Tongue (tissue), 2 donors: ENCODE measurements around the gene HTR1D. TPM values are rescaled to one million over a fixed set of nuclear protein-coding genes. Genes with fewer than 3 reads are reported as not detected.

Experiments
- DNase-seq: peaks from one replicate; pipeline ENCODE4 v3.0.0-alpha.2; 2015
- total RNA-seq: library from RNA; depleted of rRNA; stranded (reverse); fragments of >200 nt; gene quantifications from one replicate; pipeline ENCODE4 v1.2.3, GENCODE V29; 2014

The HTR1D gene
- total RNA-seq, 1 donor from 2014 or later: not detected

- peak; percentile 81 for DNase-seq
These were observed 32.9 kb downstream of the HTR1D start for GRCh38 chr1:23184212-23184934.

- no peak for DNase-seq
These were observed 37.4 kb downstream of the HTR1D start for GRCh38 chr1:23179862-23180261.

DNA sequence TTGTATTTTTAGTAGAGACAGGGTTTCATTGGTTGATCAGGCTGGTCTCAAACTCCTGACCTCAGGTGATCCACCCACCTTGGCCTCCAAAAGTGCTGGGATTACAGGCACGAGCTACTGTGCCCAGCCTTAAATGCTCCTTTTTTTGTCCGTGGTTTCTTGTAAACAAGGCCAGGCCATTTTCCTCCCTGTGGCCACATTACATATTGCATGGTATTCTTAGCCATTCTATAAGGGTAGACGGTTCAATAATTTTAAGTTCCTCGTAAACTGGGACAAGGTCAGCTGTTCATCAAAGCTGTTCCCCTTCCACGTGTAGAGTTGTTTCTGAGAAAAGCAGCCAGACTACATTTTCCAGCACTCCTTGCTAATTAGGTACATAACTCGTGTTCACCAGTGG is 38.4 kb downstream of the HTR1D start:
- DNase-seq: no peak

DNA sequence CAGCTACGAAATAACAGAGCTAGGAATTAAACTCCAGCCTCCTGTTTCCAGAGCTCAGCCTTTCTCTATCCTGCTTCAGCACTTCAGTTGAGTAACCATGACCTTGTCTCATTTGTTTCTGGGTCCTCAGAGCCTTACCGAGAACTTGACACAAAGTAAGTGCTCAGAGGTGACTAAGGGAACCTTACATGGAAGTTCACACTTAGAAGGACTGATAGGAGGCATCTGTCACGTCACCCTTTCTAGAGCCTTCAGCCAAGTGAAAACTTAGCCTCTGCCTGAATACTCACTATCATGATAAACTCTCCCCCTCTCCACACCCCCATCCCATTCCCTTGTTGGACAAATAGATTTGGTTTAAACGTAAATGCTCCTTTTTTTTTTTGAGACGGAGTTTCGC is 38.9 kb downstream of the HTR1D start:
- DNase-seq: no peak

DNA sequence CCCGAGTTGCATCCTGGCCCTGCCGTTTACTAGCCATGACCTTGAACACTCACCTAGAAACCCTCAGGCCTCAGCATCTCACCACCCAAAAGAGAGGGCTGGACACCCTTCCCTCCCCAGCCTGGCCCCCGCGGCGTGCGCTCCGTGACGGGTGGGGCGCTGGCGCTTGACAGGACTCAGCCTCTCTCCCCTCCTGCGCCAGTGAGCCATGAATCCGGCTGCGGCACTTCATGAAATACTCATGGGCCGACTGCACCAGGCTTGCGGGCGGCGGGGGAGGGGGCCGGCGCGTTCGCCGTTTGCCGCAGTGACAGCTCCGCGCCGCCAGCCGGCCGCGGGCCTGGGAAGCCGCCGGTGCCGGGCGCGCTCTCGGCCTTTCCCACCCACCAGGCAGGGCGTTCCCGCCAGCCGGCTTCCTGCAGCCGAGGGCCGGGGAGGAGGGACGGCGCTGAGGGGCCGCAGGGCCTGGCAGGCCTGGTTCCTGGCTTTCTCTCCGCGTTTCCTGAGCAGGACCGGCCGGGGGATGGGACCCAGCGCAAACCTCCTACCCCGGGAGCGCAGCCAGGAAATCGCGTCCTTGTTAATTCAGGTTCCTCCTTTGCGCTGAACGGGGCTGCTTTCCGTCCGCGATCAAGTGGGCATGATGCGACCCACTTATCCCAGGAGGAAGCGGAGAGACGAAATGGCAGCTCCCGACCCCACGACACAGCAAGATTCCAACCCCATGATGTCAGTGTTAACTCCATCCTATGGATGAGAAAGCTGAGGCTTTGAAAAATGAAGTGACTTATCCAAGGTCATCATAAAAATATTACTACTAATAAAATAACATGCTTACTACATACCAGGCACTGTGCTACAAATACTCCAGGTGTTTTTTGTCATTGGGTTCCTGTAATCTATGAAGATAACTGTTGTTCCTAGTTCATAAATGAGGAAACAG is 39.6 kb downstream of the HTR1D start:
- peak; percentile 83 for DNase-seq

DNA sequence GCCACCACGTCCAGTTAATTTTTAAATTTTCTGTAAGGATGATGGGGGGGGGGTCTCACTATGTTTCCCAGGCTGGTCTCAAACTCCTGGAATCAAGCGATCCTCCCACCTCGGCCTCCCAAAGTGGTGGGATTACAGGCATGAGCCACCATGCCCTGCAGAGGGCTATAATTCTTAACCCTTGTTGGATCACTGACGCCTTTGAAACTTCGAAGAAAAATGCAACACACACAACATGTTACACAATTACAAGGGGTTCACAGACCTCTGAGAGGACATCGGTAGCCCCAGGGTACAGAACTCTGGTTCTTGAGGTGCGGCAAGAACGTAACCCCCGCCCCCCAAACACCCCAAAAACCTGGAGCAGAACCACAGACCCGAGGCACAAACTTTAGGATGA is 40.3 kb downstream of the HTR1D start:
- DNase-seq: no peak

- DNase-seq: no peak
These were observed 42.7 kb downstream of the HTR1D start for GRCh38 chr1:23174426-23175110.

DNA sequence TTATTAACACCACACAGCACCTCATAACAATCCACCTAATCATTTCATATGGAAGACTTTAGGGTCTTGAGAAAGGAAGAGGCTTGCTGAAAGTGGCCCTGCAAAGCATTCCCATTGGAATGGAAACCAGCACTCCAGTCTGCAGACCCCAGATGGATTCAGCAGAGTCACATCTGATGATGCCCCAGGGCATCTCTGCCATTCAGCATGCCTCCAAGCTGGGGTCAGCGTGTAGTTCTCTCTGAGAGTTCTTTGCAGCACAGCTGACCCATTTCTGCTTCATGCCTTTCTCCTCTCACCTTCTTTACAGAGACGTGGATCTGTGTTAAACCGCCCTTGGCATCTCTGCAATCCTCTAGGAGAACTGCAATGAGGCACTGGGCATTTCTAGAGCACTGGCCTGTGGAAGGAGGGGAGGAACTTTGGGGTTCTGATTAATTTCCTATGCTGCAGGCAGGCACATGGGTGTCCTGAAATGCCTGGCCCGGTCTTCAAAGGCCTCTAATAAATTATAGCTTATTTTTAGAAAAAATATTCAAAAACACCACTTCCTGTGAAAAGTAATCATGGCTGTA is 46.0 kb downstream of the HTR1D start:
- DNase-seq: no peak

DNA sequence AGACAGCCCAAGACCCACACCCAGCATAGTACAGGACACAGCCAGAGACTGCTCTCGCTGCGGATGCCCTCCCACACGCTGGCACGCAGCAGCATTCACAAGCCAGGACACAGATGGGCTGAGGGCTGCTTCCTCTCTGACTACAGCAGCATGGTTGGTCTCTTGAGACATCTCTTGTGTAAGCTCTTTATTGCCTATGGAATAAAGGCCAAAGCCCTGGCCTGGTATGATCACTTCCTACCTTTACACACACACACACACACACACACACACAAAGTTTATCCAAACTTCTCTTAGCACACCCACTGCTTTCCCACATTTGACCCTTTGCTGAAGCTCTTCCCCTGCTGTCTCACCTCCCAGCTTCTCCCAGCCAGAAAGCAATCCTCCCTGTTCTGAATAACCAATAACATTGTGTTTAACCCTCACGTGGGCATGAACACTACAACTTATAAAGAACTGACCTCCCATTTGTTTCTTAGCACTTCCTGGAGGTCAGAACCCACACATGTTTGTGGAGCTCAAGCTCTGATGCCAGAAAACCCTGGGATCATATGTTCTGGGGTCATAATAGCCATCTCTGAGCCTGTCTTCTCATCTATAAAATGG is 47.5 kb downstream of the HTR1D start:
- DNase-seq: peak; percentile 59

DNA sequence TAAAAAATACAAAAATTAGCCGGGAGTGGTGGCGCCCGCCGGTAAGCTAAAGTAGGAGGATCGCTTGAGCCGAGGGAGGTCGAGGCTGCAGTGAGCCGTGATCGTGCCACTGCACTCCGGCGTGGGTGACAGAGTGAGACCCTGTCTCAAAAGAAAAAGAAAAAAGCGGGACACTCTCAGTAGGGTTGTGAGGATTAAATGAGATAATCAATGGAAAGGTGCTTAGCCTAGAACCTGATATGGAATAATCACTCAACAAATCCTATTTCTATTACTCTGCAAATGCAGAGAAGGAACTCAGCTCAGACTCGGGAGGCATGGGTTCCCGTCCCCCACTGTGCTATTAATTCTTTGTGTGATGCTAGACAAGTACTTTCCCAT is 48.1 kb downstream of the HTR1D start:
- no peak for DNase-seq

- peak; percentile 95 for DNase-seq
These were observed 48.7 kb downstream of the HTR1D start, which contains the start of gene LUZP1 for GRCh38 chr1:23168445-23169194. LUZP1 (minus strand) TSS chr1:23168856.

- DNase-seq: no peak
These were observed 49.2 kb downstream of the HTR1D start for GRCh38 chr1:23168079-23168444.

DNA sequence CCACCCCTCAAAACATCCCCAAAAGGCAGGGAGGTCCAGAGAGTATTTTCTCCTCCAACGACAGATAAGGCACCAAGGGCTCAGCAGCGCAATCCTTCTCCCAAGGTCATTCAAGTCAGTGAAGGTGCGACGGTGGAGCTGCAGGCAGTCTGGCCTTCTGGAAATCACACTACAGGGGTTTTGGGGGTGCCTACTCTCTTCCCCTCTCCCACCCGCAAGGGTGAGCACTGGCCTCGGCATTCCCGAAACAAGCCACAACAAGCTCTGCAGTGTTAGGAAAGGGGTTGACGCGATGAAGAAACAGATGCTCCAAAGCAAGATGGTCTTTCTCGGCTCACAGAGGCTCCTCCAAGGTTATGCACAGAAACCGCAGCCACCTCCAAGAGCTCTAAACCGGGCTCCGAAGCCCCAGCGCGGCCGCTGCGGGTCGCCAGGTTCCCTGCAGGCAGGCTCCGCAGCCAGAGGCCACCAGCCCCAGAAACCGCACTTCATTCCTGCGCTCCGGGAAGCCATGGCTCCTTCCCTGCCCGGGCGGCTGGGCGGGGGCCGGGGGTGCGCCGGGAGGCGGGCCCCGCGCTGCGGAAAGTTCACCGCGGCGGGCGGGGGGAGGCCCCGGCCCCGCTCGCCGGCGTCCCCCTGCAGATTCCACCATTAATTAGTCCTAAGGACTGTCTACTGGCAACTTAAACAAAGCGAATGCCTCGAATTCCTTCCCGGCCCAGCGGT is 49.8 kb downstream of the HTR1D start:
- peak; percentile 69 for DNase-seq

GRCh38 chr1:23166854-23167253 is 50.4 kb downstream of the HTR1D start:
- no peak for DNase-seq

DNA sequence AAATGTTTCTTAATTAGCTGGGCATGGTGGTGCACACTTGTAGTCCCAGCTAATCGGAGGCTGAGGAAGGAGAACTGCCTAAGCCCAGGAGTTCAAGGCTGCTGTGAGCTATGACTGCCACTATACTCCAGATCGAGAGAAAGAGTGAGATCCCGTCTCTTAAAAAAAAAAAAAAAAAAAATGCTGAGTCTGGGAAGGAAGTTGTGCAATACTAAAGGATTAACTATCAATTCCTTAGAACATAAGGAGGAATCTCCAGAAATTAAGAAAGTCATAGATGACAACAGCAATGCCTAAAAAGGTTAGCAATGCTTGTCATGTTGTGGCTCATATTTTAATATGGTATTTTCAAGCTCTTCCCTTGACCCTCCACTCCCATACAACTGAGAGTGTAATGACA is 53.9 kb downstream of the HTR1D start:
- no peak for DNase-seq

DNA sequence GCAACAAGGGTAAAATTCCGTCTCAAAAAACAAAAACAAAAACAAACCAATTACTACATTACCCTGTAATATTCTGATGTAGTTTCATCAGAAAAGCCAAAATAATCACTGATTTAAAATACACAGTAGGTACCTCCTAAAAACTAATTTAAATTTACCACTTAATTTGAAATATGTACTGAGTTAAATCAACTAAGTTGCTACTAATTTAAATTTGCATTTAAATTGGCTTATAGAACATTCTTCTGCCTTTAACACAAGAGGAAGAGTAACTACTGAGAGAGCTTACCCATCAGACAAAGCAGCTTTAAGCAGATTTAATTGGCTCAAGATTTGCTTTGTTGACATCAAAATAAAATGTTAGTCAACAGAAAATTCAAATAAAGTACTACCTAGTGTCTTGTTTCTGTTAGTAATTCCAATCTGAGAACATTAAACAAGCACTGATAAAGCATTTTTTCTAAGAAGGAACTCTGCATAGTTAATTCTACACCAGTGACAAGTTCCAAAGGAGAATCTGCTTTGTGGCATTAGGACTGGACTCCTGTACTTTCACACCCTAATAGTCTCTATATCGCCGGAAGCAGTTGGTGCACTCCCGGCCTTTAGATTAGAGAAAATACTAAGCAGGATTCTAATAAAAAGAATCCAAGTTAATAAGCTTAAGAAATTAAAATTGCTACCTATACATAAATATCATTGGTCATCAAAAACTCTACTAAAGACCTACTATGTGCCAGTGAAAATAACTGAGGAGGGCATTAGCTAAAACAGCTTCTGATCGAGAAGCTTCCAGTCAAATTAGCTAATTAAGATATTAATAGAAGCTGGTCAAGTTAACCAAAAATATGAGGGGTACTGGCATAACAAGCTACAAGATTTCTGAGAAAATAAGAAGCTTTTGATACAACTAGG is 57.1 kb downstream of the HTR1D start:
- DNase-seq: no peak

DNA sequence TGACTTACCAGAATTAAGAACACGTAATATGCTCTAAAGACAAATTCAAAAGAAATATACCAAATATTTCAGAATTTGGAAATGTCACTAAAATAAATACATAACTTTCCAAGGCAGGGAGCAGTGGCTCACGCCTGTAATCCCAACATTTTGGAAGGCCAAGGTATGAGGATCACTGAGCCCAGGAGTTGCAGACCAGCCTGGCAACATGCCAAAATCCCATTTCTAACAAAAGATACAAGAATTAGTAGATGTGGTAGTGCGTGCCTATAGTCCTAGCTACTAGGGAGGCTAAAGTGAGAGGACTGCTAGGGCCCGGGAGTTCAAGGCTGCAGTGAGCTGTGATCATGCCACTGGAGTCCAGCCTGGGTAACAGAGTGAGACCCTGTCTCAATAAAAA is 60.4 kb downstream of the HTR1D start:
- no peak for DNase-seq

DNA sequence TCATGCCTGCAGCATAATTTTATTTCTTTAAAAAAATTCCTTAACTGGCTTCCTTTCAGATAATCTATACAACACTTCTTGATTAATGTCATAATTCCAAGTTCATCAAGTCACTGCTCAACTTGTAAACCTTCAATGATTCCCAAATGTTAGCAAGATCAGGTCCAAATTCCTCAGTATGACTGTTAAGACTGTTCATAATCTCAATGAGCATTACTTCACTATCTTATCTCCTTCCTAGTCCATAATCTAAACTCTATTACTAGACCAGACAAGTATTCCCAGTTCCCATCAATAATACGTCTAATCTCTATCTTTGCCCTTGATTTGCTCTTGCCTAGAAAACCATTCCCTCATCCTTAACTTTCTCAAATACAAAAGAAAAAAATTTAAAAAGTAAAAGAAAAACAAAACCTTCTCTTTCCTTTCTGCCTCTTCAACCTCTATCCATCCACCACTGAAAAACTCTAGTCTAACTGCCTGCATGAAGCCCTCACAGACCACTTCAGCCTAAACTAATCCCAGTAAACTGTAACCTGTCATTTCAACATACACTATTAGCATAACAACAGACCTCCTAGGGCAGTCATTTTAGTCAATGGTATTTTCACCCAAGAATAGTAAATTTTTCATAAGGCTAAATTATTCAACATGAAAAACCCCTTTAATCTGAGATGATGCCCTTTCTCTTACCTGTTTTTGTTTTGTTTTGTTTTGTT is 64.2 kb downstream of the HTR1D start:
- DNase-seq: no peak

GRCh38 chr1:23150742-23151141 is 66.6 kb downstream of the HTR1D start:
- no peak for DNase-seq
